ENCODE data around the gene ADGRV1. TPM values are rescaled to one million over a fixed set of nuclear protein-coding genes. Genes with fewer than 3 reads are reported as not detected.

Gene ADGRV1
- polyA plus RNA-seq, 1 of the 3 experiments (the other 2 are of a cell fraction), result 0.23 TPM

GRCh38 chr5:91183743-91184142 is 625.1 kb downstream of the ADGRV1 start:
- Histone ChIP-seq H4K20me1 (ENCODE audit: insufficient read depth) (no peaks in the 10 kb centered on the region), H3K4me2 (no peak overlapping the region), H3K36me3 (replicated peaks in 1 of 2; ENCODE audit: control insufficient read depth in 1 of 2, insufficient read depth in 2 of 2, low read length in 1 of 2) (no peaks in the 10 kb centered on the region), H3K9ac (no peak overlapping the region), H3K4me3 (ENCODE audit: low read depth in 2 of 2, low read length in 1 of 2) (no peak overlapping the region), H3K27me3 (ENCODE audit: insufficient read depth) (no peaks in the 10 kb centered on the region), H3K9me3 (no peaks in the 10 kb centered on the region), H3K27ac (ENCODE audit: low read depth in 2 of 2, low read length in 1 of 2) (no peak overlapping the region), H3K79me2 (ENCODE audit: insufficient read depth) (no peaks in the 10 kb centered on the region), H3F3A (replicated peaks; ENCODE audit: insufficient read depth) (no peaks in the 10 kb centered on the region), H3K9me2 (no peaks in the 10 kb centered on the region), H3K4me1 (ENCODE audit: control insufficient read depth in 1 of 2, insufficient read depth in 2 of 2, low read depth in 1 of 2, low read length in 1 of 2) (peaks cover 0 to 6% of the 10 kb centered on the region in 2 experiments; a peak in 2 of 4 replicates), H2AFZ (ENCODE audit: low read depth) (0 out of 2 replicates have a peak overlapping the region, but pooled peaks have one; percentile 13)
- TF ChIP-seq GATA2 (CRISPR knock-in tag; IDR thresholded peaks at IDR 0.05) (no peak), EZH2phosphoT487 (IDR thresholded peaks at IDR 0.05; ENCODE audit: borderline replicate concordance, low read depth) (no peak), EP300 (IDR thresholded peaks at IDR 0.05; ENCODE audit: borderline replicate concordance in 1 of 2, low read depth in 1 of 2, low read length in 1 of 2) (no peak), FOXJ3 (CRISPR knock-in tag; IDR thresholded peaks at IDR 0.05) (no peak), JUND (IDR thresholded peaks at IDR 0.05) (no peak), NFIC (IDR thresholded peaks at IDR 0.05; ENCODE audit: borderline replicate concordance) (no peak), MEF2A (IDR thresholded peaks at IDR 0.05; ENCODE audit: borderline replicate concordance, low read depth) (no peak), TEAD4 (IDR thresholded peaks at IDR 0.05; ENCODE audit: borderline replicate concordance, insufficient read depth) (no peak), TCF12 (IDR thresholded peaks at IDR 0.05) (no peak), MAX (IDR thresholded peaks at IDR 0.05; ENCODE audit: low read depth) (no peak), ZBTB33 (IDR thresholded peaks at IDR 0.05; ENCODE audit: borderline replicate concordance, low read depth) (no peak), RFX5 (IDR thresholded peaks at IDR 0.05; ENCODE audit: low read length) (no peak), SIN3A (IDR thresholded peaks at IDR 0.05; ENCODE audit: borderline replicate concordance, low read depth, low read length) (no peak), YY1 (IDR thresholded peaks at IDR 0.05; ENCODE audit: low read depth) (no peak), RCOR1 (IDR thresholded peaks at IDR 0.05; ENCODE audit: low read length) (no peak), TAF1 (IDR thresholded peaks at IDR 0.05; ENCODE audit: borderline replicate concordance, low read depth, low read length) (no peak), USF1 (IDR thresholded peaks at IDR 0.05; ENCODE audit: borderline replicate concordance, low read depth) (no peak), GABPA (IDR thresholded peaks at IDR 0.05; ENCODE audit: low read depth) (no peak), REST (IDR thresholded peaks at IDR 0.05; ENCODE audit: low read depth, low read length) (no peak)
- CTCF ChIA-PET, result interaction anchor here (0.9 to 1.5 kb wide), 2 partner anchors 9 to 201 kb away, joined by 4 to 9 read pairs; no protein-coding TSS in a partner anchor
- POLR2A ChIA-PET, result no interaction called here
- DNase-seq, result no peak
- WGBS (ENCODE audit: low lambda C conversion rate), result 88% methylated on average over 4 of the region's 4 CpGs

All from SK-N-SH (cell line).